Activated CD8-positive, alpha-beta T cell treated with anti-CD3 and anti-CD28 coated beads for 36 hours (primary cell): Measurements from ENCODE around the gene MAP1A. TPM values are rescaled to one million over a fixed set of nuclear protein-coding genes. Genes with fewer than 3 reads are reported as not detected.

Source experiments
- ATAC-seq: fragments of 200-7000 bp; cut with Tn5 transposase; one replicate; pipeline ENCODE4 v1.10.0; 2021; ENCODE audit warnings: mild to moderate bottlenecking, moderate library complexity
- CTCF ChIA-PET: fragments of 350-600 bp; sonication (Branson Sonifier 250); formaldehyde crosslinking; loops from one replicate; lab custom pipeline; 2021; ENCODE audit warnings: antibody characterized with exemption; lab: Charles Lee
- POLR2A ChIA-PET: fragments of 350-600 bp; sonication (Branson Sonifier 250); formaldehyde crosslinking; loops from one replicate; lab custom pipeline; 2021; ENCODE audit warnings: antibody characterized with exemption; lab: Charles Lee
- DNase-seq: peaks from one replicate; pipeline ENCODE4 v3.0.0-alpha.2; 2020
- H3K27ac Mint-ChIP-seq: one replicate; pipeline ENCODE4 v1.8.0; 2021; ENCODE audit warnings: mild to moderate bottlenecking, mixed read lengths
- H3K27me3 Mint-ChIP-seq: one replicate; pipeline ENCODE4 v1.8.0; 2021; ENCODE audit warnings: mixed read lengths
- H3K36me3 Mint-ChIP-seq: one replicate; pipeline ENCODE4 v1.8.0; 2021; ENCODE audit warnings: low read depth, mixed read lengths
- H3K4me1 Mint-ChIP-seq: one replicate; pipeline ENCODE4 v1.8.0; 2021; ENCODE audit warnings: low read depth, mixed read lengths
- H3K4me3 Mint-ChIP-seq: one replicate; pipeline ENCODE4 v1.8.0; 2021; ENCODE audit warnings: mild to moderate bottlenecking, moderate library complexity, mixed read lengths
- H3K9me3 Mint-ChIP-seq: one replicate; pipeline ENCODE4 v1.8.0; 2021; ENCODE audit warnings: mixed read lengths
- intact Hi-C: fragments of 100-400 bp; cut with micrococcal nuclease; formaldehyde crosslinking; loops from one replicate; pipeline ENCODE4 v1.10.0; 2022
- total RNA-seq, 2 experiments: library from RNA; stranded (reverse); gene quantifications; one replicate each; pipeline ENCODE4 v1.2.3, GENCODE V29; 2021
- TF ChIP-seq, protein P1 (sequence below): fragments of 200-600 bp; IDR thresholded peaks from one replicate; pipeline ENCODE4 v1.8.0; 2022; ENCODE audit warnings: antibody characterized with exemption, mild to moderate bottlenecking

The MAP1A gene
- total RNA-seq, 2 experiments from 2014 or later, result 0.78 to 0.86 TPM

DNA sequence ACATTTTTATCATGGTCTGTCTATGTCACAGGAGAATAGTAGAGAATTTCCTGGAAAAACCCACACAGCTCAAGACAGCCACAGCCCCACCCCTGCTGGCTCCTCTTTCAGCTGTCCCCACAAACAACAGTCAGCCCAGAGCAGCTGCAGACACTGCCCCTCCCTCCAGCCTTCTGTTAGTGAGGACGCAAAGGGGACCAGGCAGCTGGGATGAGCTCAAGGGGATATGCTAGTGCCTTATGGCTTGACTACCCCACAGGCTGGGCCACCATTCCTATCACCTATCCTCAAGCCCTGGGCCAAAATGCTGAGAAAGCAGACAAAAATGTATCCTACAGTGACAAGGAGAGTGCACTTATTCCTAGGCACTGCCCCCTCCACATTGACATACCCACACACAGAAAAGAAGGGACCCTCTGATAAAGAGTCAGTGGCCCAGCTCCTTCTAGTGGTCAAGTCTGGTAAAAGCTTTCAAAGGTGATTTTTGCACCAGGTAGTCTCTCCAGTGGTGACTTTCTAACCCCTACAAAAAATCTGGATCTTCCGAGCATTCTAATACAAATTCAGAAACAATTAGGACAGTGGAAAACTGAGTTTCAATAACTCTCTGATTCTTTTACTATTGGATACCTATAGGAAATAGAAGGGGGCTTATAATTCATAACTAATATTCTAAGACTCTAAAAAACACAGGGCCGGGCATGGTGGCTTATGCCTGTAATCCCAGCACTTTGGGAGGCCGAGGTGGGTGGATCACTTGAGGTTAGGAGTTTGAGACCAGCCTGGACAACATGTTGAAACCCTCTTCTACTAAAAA is 3.0 kb upstream of the MAP1A start:
- Mint-ChIP-seq H3K27me3 (peaks cover 16% of the 10 kb centered on the region), H3K4me1 (peaks cover 49% of the 10 kb centered on the region), H3K9me3 (no peaks in the 10 kb centered on the region), H3K36me3 (no peaks in the 10 kb centered on the region), H3K27ac (no peak overlapping the region), H3K4me3 (no peak overlapping the region)
- CTCF ChIA-PET, result interaction anchor here (0.7 to 6.5 kb wide), 19 partner anchors 8 to 140 kb away, joined by 3 to 66 read pairs (median 4); partner anchors contain the start of gene TP53BP1
- POLR2A ChIA-PET, result interaction anchor here (1.3 kb wide), 1 partner anchor 9 kb away, joined by 3 read pairs; no protein-coding TSS in a partner anchor
- DNase-seq, result peak; percentile 35
- intact Hi-C loops, result no loop called here
- no peak for ATAC-seq
- TF ChIP-seq, protein P1, sequence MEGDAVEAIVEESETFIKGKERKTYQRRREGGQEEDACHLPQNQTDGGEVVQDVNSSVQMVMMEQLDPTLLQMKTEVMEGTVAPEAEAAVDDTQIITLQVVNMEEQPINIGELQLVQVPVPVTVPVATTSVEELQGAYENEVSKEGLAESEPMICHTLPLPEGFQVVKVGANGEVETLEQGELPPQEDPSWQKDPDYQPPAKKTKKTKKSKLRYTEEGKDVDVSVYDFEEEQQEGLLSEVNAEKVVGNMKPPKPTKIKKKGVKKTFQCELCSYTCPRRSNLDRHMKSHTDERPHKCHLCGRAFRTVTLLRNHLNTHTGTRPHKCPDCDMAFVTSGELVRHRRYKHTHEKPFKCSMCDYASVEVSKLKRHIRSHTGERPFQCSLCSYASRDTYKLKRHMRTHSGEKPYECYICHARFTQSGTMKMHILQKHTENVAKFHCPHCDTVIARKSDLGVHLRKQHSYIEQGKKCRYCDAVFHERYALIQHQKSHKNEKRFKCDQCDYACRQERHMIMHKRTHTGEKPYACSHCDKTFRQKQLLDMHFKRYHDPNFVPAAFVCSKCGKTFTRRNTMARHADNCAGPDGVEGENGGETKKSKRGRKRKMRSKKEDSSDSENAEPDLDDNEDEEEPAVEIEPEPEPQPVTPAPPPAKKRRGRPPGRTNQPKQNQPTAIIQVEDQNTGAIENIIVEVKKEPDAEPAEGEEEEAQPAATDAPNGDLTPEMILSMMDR, result peak; percentile 65

DNA sequence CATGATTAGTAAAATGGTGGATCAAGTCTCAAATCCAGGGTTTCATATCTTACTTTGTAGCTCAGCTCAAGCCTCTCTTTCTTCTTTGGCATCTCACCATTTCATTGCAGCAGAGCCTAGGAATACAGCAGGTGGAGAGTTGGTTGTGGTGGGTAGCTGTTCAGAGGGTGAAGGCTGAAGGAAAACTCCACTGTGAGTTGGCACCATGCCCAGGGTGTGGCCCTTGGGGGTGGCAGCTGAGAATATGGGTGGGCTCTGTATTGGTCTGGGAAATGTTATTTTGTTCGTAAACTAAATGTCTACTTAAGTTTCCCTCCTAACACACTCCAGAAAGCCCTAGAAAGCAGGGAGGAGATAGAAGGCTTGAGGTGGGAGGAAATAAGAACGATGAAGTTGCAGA is 1.7 kb upstream of the MAP1A start:
- Mint-ChIP-seq H3K27ac (no peak overlapping the region), H3K4me3 (no peak overlapping the region), H3K36me3 (no peaks in the 10 kb centered on the region), H3K9me3 (no peaks in the 10 kb centered on the region), H3K27me3 (peaks cover 20% of the 10 kb centered on the region), H3K4me1 (peaks cover 41% of the 10 kb centered on the region)
- CTCF ChIA-PET, result interaction anchor here (1.1 to 6.5 kb wide), 7 partner anchors 10 to 99 kb away, joined by 3 to 66 read pairs (median 5); no protein-coding TSS in a partner anchor
- POLR2A ChIA-PET, result interaction anchor here (0.9 to 1.1 kb wide), 2 partner anchors 9 to 10 kb away, joined by 3 read pairs; no protein-coding TSS in a partner anchor
- TF ChIP-seq, protein P1, result no peak
- intact Hi-C loops, result no loop called here
- ATAC-seq (no peak), DNase-seq (no peak)

DNA sequence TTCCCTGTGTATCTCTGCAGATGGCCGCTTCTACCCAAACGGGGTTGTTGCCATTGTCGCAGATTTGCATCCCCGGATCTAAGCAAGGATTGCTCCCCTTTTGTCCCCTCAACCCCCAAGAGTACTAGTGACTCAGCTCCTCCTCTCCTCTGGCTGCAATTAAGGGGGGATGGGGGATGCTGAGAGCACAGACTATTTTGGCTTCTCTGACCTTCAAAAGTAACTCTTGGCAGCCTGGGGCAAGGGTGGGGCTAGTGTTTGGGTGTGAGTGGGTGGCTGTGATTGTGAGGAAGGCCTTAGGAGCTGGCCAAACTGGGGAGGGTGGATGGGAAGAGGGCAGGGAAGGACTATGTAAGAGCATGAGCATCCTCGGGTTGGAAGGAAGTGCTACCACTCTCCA is 1.2 kb upstream of the MAP1A start:
- Mint-ChIP-seq H3K27me3 (peaks cover 20% of the 10 kb centered on the region), H3K27ac (no peak overlapping the region), H3K36me3 (no peaks in the 10 kb centered on the region), H3K9me3 (no peaks in the 10 kb centered on the region), H3K4me3 (no peak overlapping the region), H3K4me1 (peaks cover 39% of the 10 kb centered on the region)
- intact Hi-C loops, result no loop called here
- TF ChIP-seq, protein P1, result no peak
- ATAC-seq (no peak), DNase-seq (no peak)
- ChIA-PET CTCF (interaction anchor here (1.4 to 6.5 kb wide), 6 partner anchors 10 to 99 kb away, joined by 3 to 66 read pairs (median 8); no protein-coding TSS in a partner anchor), POLR2A (interaction anchor here (1.1 to 1.3 kb wide), 3 partner anchors 10 to 13 kb away, joined by 3 read pairs; no protein-coding TSS in a partner anchor)

DNA sequence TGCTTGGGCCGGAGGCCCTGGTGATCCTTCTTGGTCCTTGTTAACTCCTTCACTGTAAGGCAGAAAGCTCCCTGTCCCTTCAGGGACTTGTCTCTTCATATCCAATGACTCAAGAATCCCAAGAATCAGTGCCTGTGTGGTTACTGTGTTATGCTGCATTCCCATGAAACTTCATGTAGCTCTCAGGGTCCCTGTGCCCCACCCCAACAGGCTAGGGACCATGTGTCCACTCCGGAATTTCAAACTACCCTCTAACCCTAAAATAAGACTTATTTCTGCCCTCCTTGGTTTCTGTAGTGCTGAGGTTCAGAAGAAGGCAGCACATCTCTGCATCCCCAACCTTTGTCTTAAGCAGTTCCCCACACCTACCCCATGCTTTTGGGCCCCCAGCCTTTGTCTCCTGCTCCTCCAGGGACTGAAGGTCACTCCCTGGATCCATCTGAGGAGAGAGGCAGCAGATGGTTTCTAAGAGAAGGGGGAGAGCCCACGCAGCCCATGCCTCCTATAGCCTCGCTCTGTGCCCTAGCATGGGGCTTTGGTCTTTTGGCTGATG is 531 bp upstream of the MAP1A start:
- peaks cover 20% of the 10 kb centered on the region for H3K27me3 Mint-ChIP-seq
- peak overlapping the region; percentile 14 for H3K4me3 Mint-ChIP-seq
- ChIA-PET POLR2A (interaction anchor here (1.1 to 1.3 kb wide), 2 partner anchors 10 to 14 kb away, joined by 3 read pairs; no protein-coding TSS in a partner anchor), CTCF (interaction anchor here (1.0 to 1.9 kb wide), 4 partner anchors 11 to 100 kb away, joined by 3 to 5 read pairs (median 4); no protein-coding TSS in a partner anchor)
- H3K4me1 Mint-ChIP-seq, result peaks cover 33% of the 10 kb centered on the region
- H3K36me3 Mint-ChIP-seq, result no peaks in the 10 kb centered on the region
- TF ChIP-seq, protein P1, result no peak
- intact Hi-C loops, result no loop called here
- H3K9me3 Mint-ChIP-seq, result no peaks in the 10 kb centered on the region
- ATAC-seq (no peak), DNase-seq (no peak)
- H3K27ac Mint-ChIP-seq, result no peak overlapping the region
